Ovary (tissue), 10 donors: Measurements from ENCODE around the gene GYPC. TPM values are rescaled to one million over a fixed set of nuclear protein-coding genes. Genes with fewer than 3 reads are reported as not detected.

Experiments used
- DNase-seq, 5 donors: peaks; one replicate each; pipeline ENCODE4 v3.0.0-alpha.2; 2019 to 2020
- H3K27ac ChIP-seq, 2 donors: fragments of 200-600 bp; one replicate each; pipeline versions ENCODE4 v1.5.1 to v1.8.0; 2019 to 2022
- H3K27me3 ChIP-seq: fragments of 200-600 bp; one replicate; pipeline ENCODE4 v1.8.0; 2022
- H3K36me3 ChIP-seq: fragments of 200-600 bp; sonication (generic); one replicate; pipeline ENCODE4 v1.5.1; 2019
- H3K4me1 ChIP-seq: one replicate; pipeline ENCODE4 v1.8.1; 2013; ENCODE audit warnings: mild to moderate bottlenecking, moderate library complexity; ENCODE audit not compliant: insufficient read depth
- H3K4me3 ChIP-seq: fragments of 200-600 bp; sonication (generic); one replicate; pipeline ENCODE4 v1.5.1; 2017
- H3K9me3 ChIP-seq, 2 donors: fragments of 200-600 bp in 1 of 2; sonication (generic) in 1 of 2; one replicate each; pipeline versions ENCODE4 v1.5.1 to v1.8.1; 2013 to 2019; ENCODE audit warnings: mild to moderate bottlenecking in 1 of 2, moderate library complexity in 1 of 2
- CTCF ChIP-seq, 3 donors: fragments of 450-650 bp in 2 of 3; fragments of 200-600 bp in 1 of 3; IDR thresholded peaks; one replicate each; pipeline versions ENCODE4 v1.5.1 to v1.8.0; 2016 to 2022; ENCODE audit warnings: antibody characterized with exemption in 3 of 3, mild to moderate bottlenecking in 1 of 3
- EP300 ChIP-seq: sonication (generic); formaldehyde crosslinking; IDR thresholded peaks from one replicate; pipeline ENCODE4 v1.6.1; 2017; ENCODE audit warnings: antibody characterized with exemption
- POLR2A ChIP-seq: fragments of 450-650 bp; IDR thresholded peaks from one replicate; pipeline ENCODE4 v1.6.1; 2017; ENCODE audit warnings: antibody characterized with exemption, mild to moderate bottlenecking, moderate library complexity
- WGBS, 3 donors: extraction: QIAGEN DNeasy Blood & Tissue Kit in 1 of 3; methylation state at CpG; one replicate each; pipeline versions ENCODE4 v1.1.5 to v1.1.7; 2013 to 2017; 5-methylcytosine and 5-hydroxymethylcytosine counted together
- intact Hi-C, 4 donors: fragments of 100-400 bp; cut with DNase I; formaldehyde crosslinking; loops; one replicate each; pipeline versions ENCODE4 v1.11.0 to v1.15.1; 2022 to 2023
- long read RNA-seq, 3 donors: library from polyadenylated mRNA in 2 of 3; unstranded in 2 of 3; transcript quantifications; one replicate each; pipeline ENCODE4 v2.0.0 and lab custom pipeline, GENCODE V29; 2021 to 2026
- polyA plus RNA-seq, 2 donors: library from polyadenylated mRNA; stranded (reverse); fragments of 200-250 nt in 1 of 2; fragments of 350-450 nt in 1 of 2; fragmentation: Illumina TruSeq in 1 of 2; extraction: RNeasy Lipid Tissue Mini Kit (QIAGEN cat#74804) in 1 of 2; gene quantifications; one replicate each; pipeline ENCODE4 v1.2.3, GENCODE V29; 2013 to 2014
- total RNA-seq, 7 donors: library from RNA; depleted of rRNA in 2 of 7; stranded (reverse); fragments of >200 nt in 2 of 7; fragmentation: NEBNext Ultra II Directional in 3 of 7; extraction: Animal tissue kit (Norgen Biotek cat#: 25700) in 3 of 7; gene quantifications; one replicate each; pipeline versions ENCODE4 v1.1.0 to v1.2.4, GENCODE V29; 2016 to 2023
- donor health status: DM: no; HTN: no; CAD: no; lungs with moderate emphysema.
- donor health status: DM: no; HTN: no; CAD: no.
- donor health status: Bipolar disorder and iron deficiency.
- donor health status: DM: yes; HTN: yes; CAD: no.
- donor health status: DM: no; HTN: no; CAD: no.
- donor health status: DM: yes; HTN: yes; CAD: no.

GYPC gene
- total RNA-seq (100 to 1,000 TPM in 4 of 7 donors, 10 to 100 TPM in 3; 70.1 to 134 (median 103) TPM), polyA plus RNA-seq (100 to 1,000 TPM; 132 to 151 TPM)
- long read RNA-seq, donor 1, transcript GYPC-203 (3 exons, 932 nt) = minor isoform, 14 of 119 reads
- long read RNA-seq, donor 1, transcript GYPC-201 (4 exons, 1,246 nt) = major isoform, 95 of 119 reads
- long read RNA-seq, donor 1, partial matches to known transcripts = 5 of 119 reads
- long read RNA-seq, donor 1, other reads (novel, unspliced or antisense) = 5 of 119 reads
- long read RNA-seq, donor 2, transcript GYPC-201 (4 exons, 1,246 nt) = major isoform, 17 of 20 reads
- long read RNA-seq, donor 2, partial matches to known transcripts = 0 of 20 reads
- long read RNA-seq, donor 2, other reads (novel, unspliced or antisense) = 0 of 20 reads
- long read RNA-seq, donor 3, transcript GYPC-203 (3 exons, 932 nt) = minor isoform, 11 of 80 reads
- long read RNA-seq, donor 3, transcript GYPC-201 (4 exons, 1,246 nt) = major isoform, 54 of 80 reads
- long read RNA-seq, donor 3, partial matches to known transcripts = 13 of 80 reads
- long read RNA-seq, donor 3, other reads (novel, unspliced or antisense) = 2 of 80 reads

- Histone ChIP-seq H3K27ac (peak within 1 kb of the TSS; percentile 87 to 100), H3K27me3 (no peaks in the 10 kb centered on the region), H3K36me3 (no peaks in the 10 kb centered on the region), H3K4me1 (peaks cover 25% of the 10 kb centered on the region), H3K4me3 (peak within 1 kb of the TSS; percentile 74), H3K9me3 (no peaks in the 10 kb centered on the region)
- DNase-seq = peak; percentile 61 to 77 (median 74)
- no peak for TF ChIP-seq CTCF (IDR thresholded peaks at IDR 0.05)
- TF ChIP-seq EP300 = no peak
- peak; percentile 19 for TF ChIP-seq POLR2A
- intact Hi-C loops = no loop called here
- 3 to 5% (median 4%) methylated on average over 40 to 51 of the region's 51 CpGs for WGBS, 3 donors
Measured at GRCh38 chr2:126655500-126656430, at the start of gene GYPC. Gene GYPC, plus strand, starts transcription at chr2:126656158. Its CDS starts 106 bp downstream, at chr2:126656264.

DNA sequence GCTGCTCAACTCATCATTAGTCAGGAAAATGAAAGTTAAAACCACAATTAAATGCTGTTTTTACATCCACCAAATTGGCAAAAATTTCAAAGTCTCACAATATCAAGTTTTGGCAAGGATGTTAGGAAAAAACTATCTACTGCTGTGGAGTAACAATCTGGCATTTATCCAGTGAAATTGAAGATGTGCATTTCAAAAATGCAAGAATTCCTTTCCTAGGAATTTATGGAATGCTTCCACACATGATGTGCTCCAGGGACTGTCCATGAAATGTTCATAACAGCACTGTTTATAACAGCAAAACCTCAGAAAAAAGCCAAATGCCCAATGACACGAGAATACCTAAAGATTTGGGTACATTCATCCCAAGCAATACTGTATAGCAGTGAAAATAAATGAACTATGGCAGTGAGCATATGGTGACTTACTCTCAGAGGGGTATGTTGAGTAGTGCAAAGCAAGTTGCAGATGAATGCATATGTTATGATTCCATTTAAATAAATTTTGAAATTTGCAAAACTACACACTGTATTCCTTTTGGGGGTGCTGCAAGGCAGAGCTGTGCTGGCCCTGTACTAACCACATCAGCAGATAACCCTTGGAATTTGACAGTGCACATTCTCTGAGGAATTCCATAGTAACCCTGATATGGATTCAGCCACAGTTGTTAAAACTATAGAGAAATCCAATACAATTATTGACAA is 41.3 kb upstream of the GYPC start:
- H3K27ac ChIP-seq = no peak overlapping the region
- intact Hi-C loops = no loop called here
- WGBS, 3 donors = 7 to 14% (median 9%) methylated on average over 1 of the region's 1 CpG
- H3K4me1 ChIP-seq = no peaks in the 10 kb centered on the region
- no peaks in the 10 kb centered on the region for H3K9me3 ChIP-seq
- no peak for DNase-seq
- H3K27me3 ChIP-seq = no peaks in the 10 kb centered on the region
- no peaks in the 10 kb centered on the region for H3K36me3 ChIP-seq
- no peak for TF ChIP-seq EP300
- no peak for TF ChIP-seq CTCF (IDR thresholded peaks at IDR 0.05)
- TF ChIP-seq POLR2A = no peak
- no peak overlapping the region for H3K4me3 ChIP-seq

DNA sequence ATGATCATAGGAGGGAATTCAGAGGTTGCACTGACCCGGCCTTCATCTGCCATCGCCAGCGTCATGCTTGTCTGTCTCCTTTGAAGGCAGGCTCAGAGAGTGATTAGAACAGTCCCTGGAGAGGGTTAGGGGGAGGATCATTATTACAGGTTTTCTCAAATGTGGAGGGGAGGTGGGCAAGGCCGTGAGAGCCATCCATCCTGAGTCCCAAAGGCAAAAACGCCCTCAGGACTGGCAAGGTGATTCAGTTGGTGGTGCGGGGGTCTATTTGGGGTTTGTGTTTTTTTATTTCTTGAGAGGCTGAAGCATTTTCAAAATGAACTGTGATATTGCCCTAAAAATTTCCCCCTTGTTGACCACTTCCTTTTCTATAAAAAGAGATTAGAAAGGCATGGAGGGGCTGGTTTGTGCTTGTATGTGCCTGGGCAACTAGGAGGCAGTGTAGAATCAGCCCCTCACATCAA is 39.3 kb upstream of the GYPC start:
- intact Hi-C loops = no loop called here

More for the DNA sequence above, 39.3 kb upstream of the GYPC start:
- WGBS, 3 donors = 67 to 76% (median 75%) methylated on average over 6 of the region's 6 CpGs
- Histone ChIP-seq H3K9me3 (no peaks in the 10 kb centered on the region), H3K4me1 (no peaks in the 10 kb centered on the region), H3K36me3 (no peaks in the 10 kb centered on the region), H3K27ac (no peak overlapping the region), H3K27me3 (no peaks in the 10 kb centered on the region), H3K4me3 (no peak overlapping the region)
- DNase-seq = no peak
- TF ChIP-seq EP300 (no peak), CTCF (IDR thresholded peaks at IDR 0.05) (no peak), POLR2A (no peak)
